Fibroblast of lung (primary cell): ENCODE data around the gene CMIP. TPM values are rescaled to one million over a fixed set of nuclear protein-coding genes. Genes with fewer than 3 reads are reported as not detected.

ENCODE experiments used
- DNase-seq, 2 donors: peaks; one replicate each; pipeline versions ENCODE4 v3.0.0 to v3.0.0-alpha.2; 2010; ENCODE audit warnings: low read depth in 2 of 2
- H2AFZ ChIP-seq: 2 replicates; pipeline ENCODE4 v1.5.1; 2012; ENCODE audit warnings: low read length, control low read depth, inconsistent platforms
- H3K27ac ChIP-seq: 2 replicates; pipeline ENCODE4 v1.5.1; 2011; ENCODE audit warnings: low read length, control low read depth; ENCODE audit not compliant: insufficient read depth
- H3K27me3 ChIP-seq: 2 replicates; pipeline ENCODE4 v1.5.1; 2011; ENCODE audit warnings: mild to moderate bottlenecking, low read length; ENCODE audit not compliant: control insufficient read depth, insufficient read depth
- H3K36me3 ChIP-seq: 2 replicates; pipeline ENCODE4 v1.5.1; 2011; ENCODE audit warnings: low read length; ENCODE audit not compliant: control insufficient read depth, insufficient read depth
- H3K4me1 ChIP-seq: 2 replicates; pipeline ENCODE4 v1.5.1; 2011; ENCODE audit warnings: low read length; ENCODE audit not compliant: control insufficient read depth, insufficient read depth; ENCODE audit errors: extremely low read depth
- H3K4me2 ChIP-seq: 2 replicates; pipeline ENCODE4 v1.5.1; 2011; ENCODE audit warnings: low read length, control low read depth; ENCODE audit not compliant: insufficient read depth; ENCODE audit errors: extremely low read depth
- H3K4me3 ChIP-seq, 4 experiments: fragments of 200-600 bp in 1 of 4; sonication (generic) in 1 of 4; replicated peaks in 1 of 4; 2 replicates each; pipeline ENCODE4 v1.5.1; 2011 to 2016; ENCODE audit warnings: low read length in 4 of 4, low read depth in 3 of 4, mild to moderate bottlenecking in 3 of 4, control low read depth in 2 of 4, inconsistent platforms in 1 of 4, mixed read lengths in 1 of 4; ENCODE audit not compliant: insufficient read depth in 1 of 4; ENCODE audit errors: control extremely low read depth in 1 of 4
- H3K79me2 ChIP-seq: 2 replicates; pipeline ENCODE4 v1.5.1; 2012; ENCODE audit warnings: mild to moderate bottlenecking, low read length, inconsistent platforms; ENCODE audit not compliant: control insufficient read depth, insufficient read depth
- H3K9ac ChIP-seq: 2 replicates; pipeline ENCODE4 v1.5.1; 2011; ENCODE audit warnings: mild to moderate bottlenecking, low read length, control low read depth; ENCODE audit not compliant: insufficient read depth
- H3K9me3 ChIP-seq: 2 replicates; pipeline ENCODE4 v1.5.1; 2012; ENCODE audit warnings: low read depth, low read length; ENCODE audit not compliant: control insufficient read depth, insufficient read depth
- H4K20me1 ChIP-seq: 2 replicates; pipeline ENCODE4 v1.5.1; 2011; ENCODE audit warnings: low read length; ENCODE audit not compliant: control insufficient read depth, insufficient read depth; ENCODE audit errors: extremely low read depth
- EZH2 ChIP-seq: IDR thresholded peaks from 2 replicates; pipeline ENCODE4 v1.5.1; 2012; ENCODE audit warnings: low read length, control low read depth, mild to moderate bottlenecking; ENCODE audit errors: missing control alignments
- polyA plus RNA-seq, 2 donors: library from polyadenylated mRNA; depleted of rRNA in 1 of 2; stranded (reverse) in 1 of 2; unstranded in 1 of 2; fragments of >200 nt; gene quantifications; 2 replicates each; pipeline ENCODE4 v1.2.1, GENCODE V29; 2011 to 2012; ENCODE audit warnings: missing spikeins in 1 of 2
- total RNA-seq: library from RNA; depleted of rRNA; stranded (reverse); fragments of >200 nt; gene quantifications from 2 replicates; pipeline ENCODE4 v1.2.1, GENCODE V29; 2014
- TF ChIP-seq, protein P1 (sequence below), 2 donors: IDR thresholded peaks in 1 of 2; conservative IDR thresholded peaks in 1 of 2; 1 replicate in 1 of 2; 2 replicates in 1 of 2; pipeline ENCODE4 v1.5.1; 2011 to 2012; ENCODE audit warnings: low read length in 2 of 2, control low read depth in 1 of 2, inconsistent platforms in 1 of 2, low read depth in 1 of 2, mild to moderate bottlenecking in 1 of 2

The CMIP gene
- total and polyA plus RNA-seq, 2 donors (not counting 1 experiment from before 2014, with no cell fraction given) = 1.9 to 5.1 TPM

DNA sequence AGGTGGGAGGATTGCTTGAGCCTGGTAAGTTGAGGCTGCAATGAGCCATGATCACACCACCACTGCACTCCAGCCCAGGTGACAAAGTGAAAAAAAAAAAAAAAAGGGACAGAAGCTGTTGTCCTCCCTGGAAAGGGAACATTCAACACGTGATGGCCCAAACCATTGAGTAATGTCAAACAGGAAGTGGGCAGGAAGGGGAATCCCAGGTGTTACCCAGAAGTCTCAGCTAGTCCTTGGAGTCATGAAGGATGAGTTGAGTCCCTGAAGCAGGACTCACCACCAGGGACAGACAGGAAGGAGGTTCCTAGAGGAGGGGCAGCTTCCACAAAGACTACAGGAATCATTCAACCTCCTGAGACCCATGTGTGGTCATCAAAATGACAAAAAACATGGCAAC, 19.8 kb upstream of the CMIP start:
- no peaks in the 10 kb centered on the region for H3K9me3 ChIP-seq
- TF ChIP-seq EZH2 = no peak
- TF ChIP-seq, protein P1, sequence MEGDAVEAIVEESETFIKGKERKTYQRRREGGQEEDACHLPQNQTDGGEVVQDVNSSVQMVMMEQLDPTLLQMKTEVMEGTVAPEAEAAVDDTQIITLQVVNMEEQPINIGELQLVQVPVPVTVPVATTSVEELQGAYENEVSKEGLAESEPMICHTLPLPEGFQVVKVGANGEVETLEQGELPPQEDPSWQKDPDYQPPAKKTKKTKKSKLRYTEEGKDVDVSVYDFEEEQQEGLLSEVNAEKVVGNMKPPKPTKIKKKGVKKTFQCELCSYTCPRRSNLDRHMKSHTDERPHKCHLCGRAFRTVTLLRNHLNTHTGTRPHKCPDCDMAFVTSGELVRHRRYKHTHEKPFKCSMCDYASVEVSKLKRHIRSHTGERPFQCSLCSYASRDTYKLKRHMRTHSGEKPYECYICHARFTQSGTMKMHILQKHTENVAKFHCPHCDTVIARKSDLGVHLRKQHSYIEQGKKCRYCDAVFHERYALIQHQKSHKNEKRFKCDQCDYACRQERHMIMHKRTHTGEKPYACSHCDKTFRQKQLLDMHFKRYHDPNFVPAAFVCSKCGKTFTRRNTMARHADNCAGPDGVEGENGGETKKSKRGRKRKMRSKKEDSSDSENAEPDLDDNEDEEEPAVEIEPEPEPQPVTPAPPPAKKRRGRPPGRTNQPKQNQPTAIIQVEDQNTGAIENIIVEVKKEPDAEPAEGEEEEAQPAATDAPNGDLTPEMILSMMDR (conservative IDR thresholded peaks at IDR 0.05 in 1 of 2, IDR thresholded peaks at IDR 0.05 in 1 of 2; ENCODE audit: low read depth in 1 of 2, low read length in 2 of 2) = no peak
- H3K4me3 ChIP-seq = no peak overlapping the region
- no peaks in the 10 kb centered on the region for H4K20me1 ChIP-seq
- no peaks in the 10 kb centered on the region for H3K79me2 ChIP-seq
- H3K27me3 ChIP-seq = no peaks in the 10 kb centered on the region
- no peaks in the 10 kb centered on the region for H3K36me3 ChIP-seq
- no peak overlapping the region for H3K27ac ChIP-seq
- no peaks in the 10 kb centered on the region for H3K4me1 ChIP-seq
- H3K9ac ChIP-seq = no peak overlapping the region
- no peak overlapping the region for H3K4me2 ChIP-seq
- no peak for DNase-seq
- H2AFZ ChIP-seq = no peak overlapping the region

DNA sequence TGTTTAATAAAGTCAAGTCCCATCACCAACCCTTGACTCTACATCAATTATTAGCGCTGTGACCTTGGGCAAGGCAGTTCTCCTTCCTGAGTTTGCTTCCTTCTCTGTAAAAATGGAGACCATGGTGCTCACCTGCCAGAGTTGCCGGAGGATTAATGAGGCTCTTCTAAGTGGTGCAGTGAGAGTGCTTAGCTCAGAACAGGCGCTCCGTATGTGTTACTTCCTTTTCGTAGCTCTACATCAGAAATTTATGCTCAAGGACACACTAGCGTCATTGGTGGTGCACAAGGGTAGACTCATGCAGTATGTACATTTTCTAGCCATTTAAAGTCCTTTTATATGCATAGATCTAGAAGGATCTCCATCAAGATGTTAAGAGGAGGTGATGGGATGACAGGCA, 17.4 kb upstream of the CMIP start:
- no peaks in the 10 kb centered on the region for H3K9me3 ChIP-seq
- H4K20me1 ChIP-seq = no peaks in the 10 kb centered on the region
- no peak overlapping the region for H3K9ac ChIP-seq
- H3K4me3 ChIP-seq = no peak overlapping the region
- TF ChIP-seq, protein P1 (conservative IDR thresholded peaks at IDR 0.05 in 1 of 2, IDR thresholded peaks at IDR 0.05 in 1 of 2; ENCODE audit: low read depth in 1 of 2, low read length in 2 of 2) = no peak
- no peak for TF ChIP-seq EZH2
- no peak overlapping the region for H3K4me2 ChIP-seq
- no peak for DNase-seq
- no peaks in the 10 kb centered on the region for H3K36me3 ChIP-seq
- no peak overlapping the region for H3K27ac ChIP-seq
- no peak overlapping the region for H2AFZ ChIP-seq
- no peaks in the 10 kb centered on the region for H3K4me1 ChIP-seq
- no peaks in the 10 kb centered on the region for H3K27me3 ChIP-seq
- no peaks in the 10 kb centered on the region for H3K79me2 ChIP-seq

DNA sequence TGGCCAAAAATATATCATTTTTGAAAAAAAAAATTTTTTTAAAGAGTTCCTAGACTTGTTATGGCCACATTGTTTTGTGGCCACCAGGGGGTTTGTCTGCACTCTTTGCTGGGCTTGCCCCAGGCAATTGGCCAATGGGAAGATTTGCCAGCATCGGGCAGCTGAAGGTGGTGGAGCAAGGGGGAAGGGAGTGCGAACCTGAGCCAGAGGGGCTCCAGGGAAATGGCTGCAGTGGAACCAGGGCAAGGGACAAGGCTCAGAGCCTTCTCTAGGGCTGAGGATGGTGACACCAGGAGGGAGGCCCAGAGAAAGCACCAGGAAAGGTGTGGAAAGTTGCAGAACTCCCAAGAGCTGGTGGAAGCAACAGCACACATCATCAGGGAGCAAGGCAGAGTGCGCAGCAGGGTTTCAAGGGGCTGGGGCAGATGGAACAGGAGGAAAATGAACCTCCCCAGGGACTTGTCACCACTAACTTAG, 15.5 kb upstream of the CMIP start:
- Histone ChIP-seq H3K27me3 (no peaks in the 10 kb centered on the region), H3K4me2 (no peak overlapping the region), H3K79me2 (no peaks in the 10 kb centered on the region), H3K36me3 (no peaks in the 10 kb centered on the region), H3K4me1 (no peaks in the 10 kb centered on the region), H3K9me3 (no peaks in the 10 kb centered on the region), H4K20me1 (no peaks in the 10 kb centered on the region), H3K9ac (no peak overlapping the region), H2AFZ (no peak overlapping the region), H3K27ac (no peak overlapping the region), H3K4me3 (no peak overlapping the region)
- DNase-seq = peak; percentile 43 to 56
- TF ChIP-seq, protein P1 (conservative IDR thresholded peaks at IDR 0.05 in 1 of 2, IDR thresholded peaks at IDR 0.05 in 1 of 2; ENCODE audit: low read depth in 1 of 2, low read length in 2 of 2) = peak; percentile 48 to 52
- TF ChIP-seq EZH2 = no peak
